Transverse colon (tissue), 4 donors: ENCODE measurements around the gene TSPAN12. TPM values are rescaled to one million over a fixed set of nuclear protein-coding genes. Genes with fewer than 3 reads are reported as not detected.

Source experiments
- DNase-seq: peaks from one replicate; pipeline ENCODE4 v3.0.0-alpha.2; 2019
- H3K27ac ChIP-seq, 4 donors: fragments of 200-600 bp; sonication (generic); 2 replicates each; pipeline ENCODE4 v1.5.1; 2016 to 2018; ENCODE audit warnings: inconsistent platforms in 4 of 4
- H3K27me3 ChIP-seq: fragments of 200-600 bp; sonication (generic); 2 replicates; pipeline ENCODE4 v1.5.1; 2017; ENCODE audit warnings: inconsistent platforms
- H3K36me3 ChIP-seq, 4 donors: fragments of 200-600 bp; sonication (generic); 2 replicates each; pipeline ENCODE4 v1.5.1; 2017 to 2019; ENCODE audit warnings: inconsistent platforms in 4 of 4
- H3K4me1 ChIP-seq, 4 donors: fragments of 200-600 bp; sonication (generic); 2 replicates each; pipeline ENCODE4 v1.5.1; 2017 to 2020; ENCODE audit warnings: inconsistent platforms in 4 of 4
- H3K4me3 ChIP-seq, 4 donors: fragments of 200-600 bp; sonication (generic); 1 replicate in 1 of 4; 2 replicates in 3 of 4; pipeline versions ENCODE4 v1.5.1 to v1.6.1; 2017 to 2019; ENCODE audit warnings: inconsistent platforms in 4 of 4
- H3K9me3 ChIP-seq, 2 donors: fragments of 200-600 bp; sonication (generic); 2 replicates each; pipeline ENCODE4 v1.5.1; 2017 to 2019; ENCODE audit warnings: inconsistent platforms in 2 of 2
- CTCF ChIP-seq, 5 experiments: fragments of 200-600 bp in 3 of 5; fragments of 450-650 bp in 2 of 5; sonication (generic) in 3 of 5; IDR thresholded peaks; 1 replicate in 2 of 5; 2 replicates in 3 of 5; pipeline ENCODE4 v1.5.1; 2016 to 2017; ENCODE audit warnings: antibody characterized with exemption in 5 of 5, inconsistent platforms in 3 of 5, mild to moderate bottlenecking in 2 of 5, moderate library complexity in 1 of 5
- EP300 ChIP-seq: sonication (generic); formaldehyde crosslinking; IDR thresholded peaks from one replicate; pipeline ENCODE4 v1.6.1; 2017; ENCODE audit warnings: antibody characterized with exemption, low read depth
- POLR2A ChIP-seq: fragments of 450-650 bp; IDR thresholded peaks from one replicate; pipeline ENCODE4 v1.6.1; 2016; ENCODE audit warnings: antibody characterized with exemption, mild to moderate bottlenecking, moderate library complexity
- POLR2AphosphoS5 ChIP-seq, 3 donors: sonication (generic); formaldehyde crosslinking; IDR thresholded peaks; one replicate each; pipeline ENCODE4 v1.6.1; 2016; ENCODE audit warnings: antibody characterized with exemption in 3 of 3
- WGBS, 2 donors: methylation state at CpG; one replicate each; pipeline ENCODE4 v1.1.5; 2018; ENCODE audit warnings: low coverage in 1 of 2; 5-methylcytosine and 5-hydroxymethylcytosine counted together
- in situ Hi-C, 4 donors: fragments of 200-750 bp; cut with MboI; loops; one replicate each; pipeline versions ENCODE4 v1.15.0 to v1.15.1; 2017; ENCODE audit warnings: low sequenced_read_pairs in 3 of 4, low pct_ligation_motif_present in 1 of 4, low pct_unique_long_range_greater_than_20kb in 1 of 4
- intact Hi-C: fragments of 100-400 bp; cut with DNase I; formaldehyde crosslinking; loops from one replicate; pipeline ENCODE4 v1.15.1; 2023; ENCODE audit warnings: low total_unique reads
- total RNA-seq, 4 donors: library from RNA; depleted of rRNA; stranded (reverse); fragments of >200 nt; gene quantifications; one replicate each; pipeline ENCODE4 v1.1.0, GENCODE V29; 2016

Gene TSPAN12
- total RNA-seq, 4 donors from 2014 or later = 34.9 to 55.6 (median 39.5) TPM

GRCh38 chr7:120877701-120878100, 19.8 kb upstream of the TSPAN12 start:
- intact Hi-C loops = no loop called here
- Histone ChIP-seq H3K9me3 (no peaks in the 10 kb centered on the region), H3K27ac (no peak overlapping the region), H3K4me3 (no peak overlapping the region), H3K36me3 (no peaks in the 10 kb centered on the region), H3K27me3 (no peaks in the 10 kb centered on the region), H3K4me1 (no peaks in the 10 kb centered on the region)
- DNase-seq = no peak
- in situ Hi-C loops = no loop called here
- TF ChIP-seq EP300 (no peak), CTCF (IDR thresholded peaks at IDR 0.05) (no peak), POLR2AphosphoS5 (IDR thresholded peaks at IDR 0.05) (no peak), POLR2A (no peak)
- WGBS, 2 donors = 73 to 82% methylated on average over 4 of the region's 4 CpGs

GRCh38 chr7:120876922-120877321, 19.0 kb upstream of the TSPAN12 start:
- Histone ChIP-seq H3K36me3 (no peaks in the 10 kb centered on the region), H3K4me3 (no peak overlapping the region), H3K27me3 (no peaks in the 10 kb centered on the region), H3K27ac (no peak overlapping the region), H3K4me1 (no peaks in the 10 kb centered on the region), H3K9me3 (no peaks in the 10 kb centered on the region)
- 45 to 63% methylated on average over 2 of the region's 2 CpGs for WGBS, 2 donors
- no peak for TF ChIP-seq POLR2A
- TF ChIP-seq POLR2AphosphoS5 (IDR thresholded peaks at IDR 0.05) = no peak
- TF ChIP-seq CTCF (IDR thresholded peaks at IDR 0.05) = no peak
- no peak for TF ChIP-seq EP300
- DNase-seq = no peak
- intact Hi-C loops (no loop called here), in situ Hi-C loops (no loop called here)

- Histone ChIP-seq H3K4me1 (no peaks in the 10 kb centered on the region), H3K27me3 (no peaks in the 10 kb centered on the region), H3K27ac (no peak overlapping the region), H3K9me3 (no peaks in the 10 kb centered on the region), H3K4me3 (no peak overlapping the region), H3K36me3 (no peaks in the 10 kb centered on the region)
- 89 to 100% methylated on average over 1 to 3 of the region's 3 CpGs for WGBS, 2 donors
- in situ Hi-C loops (no loop called here), intact Hi-C loops (no loop called here)
- no peak for DNase-seq
- TF ChIP-seq POLR2AphosphoS5 (IDR thresholded peaks at IDR 0.05) (no peak), CTCF (IDR thresholded peaks at IDR 0.05) (no peak), EP300 (no peak), POLR2A (no peak)
These were observed 16.8 kb upstream of the TSPAN12 start for GRCh38 chr7:120874722-120875121.

GRCh38 chr7:120874016-120874415, 16.1 kb upstream of the TSPAN12 start:
- H3K9me3 ChIP-seq = no peaks in the 10 kb centered on the region
- TF ChIP-seq POLR2AphosphoS5 (IDR thresholded peaks at IDR 0.05) (no peak), POLR2A (no peak), CTCF (IDR thresholded peaks at IDR 0.05) (no peak), EP300 (no peak)
- no peak overlapping the region for H3K4me3 ChIP-seq
- in situ Hi-C loops = no loop called here
- no peak for DNase-seq
- whole genome bisulfite sequencing, 2 donors = 95 to 100% methylated on average over 1 of the region's 1 CpG
- intact Hi-C loops = no loop called here
- no peaks in the 10 kb centered on the region for H3K36me3 ChIP-seq
- H3K27me3 ChIP-seq = no peaks in the 10 kb centered on the region
- H3K4me1 ChIP-seq = no peaks in the 10 kb centered on the region
- no peak overlapping the region for H3K27ac ChIP-seq
